HEK293 (cell line): ENCODE data around the gene S1PR2.

Source experiments
- GLIS1 ChIP-seq: fragments of 450-650 bp; formaldehyde crosslinking; IDR thresholded peaks from 2 replicates; pipeline ENCODE4 v1.5.1; 2016; ENCODE audit warnings: missing biosample characterization, missing genetic modification characterization
- GLIS2 ChIP-seq: fragments of 450-650 bp; formaldehyde crosslinking; IDR thresholded peaks from 2 replicates; pipeline ENCODE4 v1.5.1; 2016; ENCODE audit warnings: missing biosample characterization, missing genetic modification characterization
- HOXD13 ChIP-seq: sonication (generic); formaldehyde crosslinking; IDR thresholded peaks from 2 replicates; pipeline ENCODE4 v1.8.0; 2022; ENCODE audit warnings: missing genetic modification reagents, borderline replicate concordance
- SP7 ChIP-seq: fragments of 450-650 bp; formaldehyde crosslinking; IDR thresholded peaks from 2 replicates; pipeline ENCODE4 v1.5.1; 2016; ENCODE audit warnings: missing biosample characterization, missing genetic modification characterization
- ZBTB21 ChIP-seq: fragments of 450-650 bp; formaldehyde crosslinking; IDR thresholded peaks from 2 replicates; pipeline ENCODE4 v1.5.1; 2017; ENCODE audit warnings: missing biosample characterization, missing genetic modification characterization
- ZBTB6 ChIP-seq: fragments of 450-650 bp; formaldehyde crosslinking; IDR thresholded peaks from 2 replicates; pipeline ENCODE4 v1.5.1; 2017; ENCODE audit warnings: missing biosample characterization, missing genetic modification characterization
- ZFP3 ChIP-seq: fragments of 450-650 bp; formaldehyde crosslinking; IDR thresholded peaks from 2 replicates; pipeline ENCODE4 v1.5.1; 2016; ENCODE audit warnings: low read depth, missing biosample characterization, missing genetic modification characterization
- ZNF10 ChIP-seq: fragments of 450-650 bp; formaldehyde crosslinking; IDR thresholded peaks from 2 replicates; pipeline ENCODE4 v1.5.1; 2017; ENCODE audit warnings: missing biosample characterization, missing genetic modification characterization
- ZNF138 ChIP-seq: fragments of 450-650 bp; formaldehyde crosslinking; IDR thresholded peaks from 2 replicates; pipeline ENCODE4 v1.5.1; 2016; ENCODE audit warnings: missing biosample characterization, missing genetic modification characterization, borderline replicate concordance
- ZNF140 ChIP-seq: fragments of 450-650 bp; formaldehyde crosslinking; IDR thresholded peaks from 2 replicates; pipeline ENCODE4 v1.5.1; 2016; ENCODE audit warnings: missing biosample characterization, missing genetic modification characterization
- ZNF146 ChIP-seq: fragments of 450-650 bp; formaldehyde crosslinking; IDR thresholded peaks from 2 replicates; pipeline ENCODE4 v1.5.1; 2016; ENCODE audit warnings: missing biosample characterization, missing genetic modification characterization
- ZNF169 ChIP-seq: fragments of 450-650 bp; formaldehyde crosslinking; IDR thresholded peaks from 2 replicates; pipeline ENCODE4 v1.5.1; 2016; ENCODE audit warnings: missing biosample characterization, missing genetic modification characterization
- ZNF18 ChIP-seq: fragments of 450-650 bp; formaldehyde crosslinking; IDR thresholded peaks from 2 replicates; pipeline ENCODE4 v1.5.1; 2016; ENCODE audit warnings: missing biosample characterization, missing genetic modification characterization
- ZNF335 ChIP-seq: fragments of 450-650 bp; formaldehyde crosslinking; conservative IDR thresholded peaks from 2 replicates; pipeline ENCODE4 v1.5.1; 2016; ENCODE audit warnings: missing biosample characterization, missing genetic modification characterization
- ZNF433 ChIP-seq: fragments of 450-650 bp; formaldehyde crosslinking; IDR thresholded peaks from 2 replicates; pipeline ENCODE4 v1.5.1; 2016; ENCODE audit warnings: missing biosample characterization, missing genetic modification characterization, low read depth
- ZNF544 ChIP-seq: fragments of 450-650 bp; formaldehyde crosslinking; IDR thresholded peaks from 2 replicates; pipeline ENCODE4 v1.5.0; 2017; ENCODE audit warnings: missing biosample characterization, missing genetic modification characterization
- ZNF600 ChIP-seq: fragments of 450-650 bp; formaldehyde crosslinking; IDR thresholded peaks from 2 replicates; pipeline ENCODE4 v1.5.1; 2016; ENCODE audit warnings: missing biosample characterization, missing genetic modification characterization
- ZNF639 ChIP-seq: fragments of 450-650 bp; formaldehyde crosslinking; IDR thresholded peaks from 2 replicates; pipeline ENCODE4 v1.5.1; 2016; ENCODE audit warnings: missing biosample characterization, missing genetic modification characterization
- ZNF645 ChIP-seq: fragments of 450-650 bp; formaldehyde crosslinking; IDR thresholded peaks from 2 replicates; pipeline ENCODE4; 2016; ENCODE audit warnings: missing biosample characterization, missing genetic modification characterization
- ZNF670 ChIP-seq: fragments of 450-650 bp; formaldehyde crosslinking; IDR thresholded peaks from 2 replicates; pipeline ENCODE4 v1.5.1; 2016; ENCODE audit warnings: missing biosample characterization, missing genetic modification characterization, low read depth
- ZNF692 ChIP-seq: fragments of 450-650 bp; formaldehyde crosslinking; IDR thresholded peaks from 2 replicates; pipeline ENCODE4 v1.5.1; 2016; ENCODE audit warnings: missing biosample characterization, missing genetic modification characterization
- ZNF76 ChIP-seq: fragments of 450-650 bp; formaldehyde crosslinking; IDR thresholded peaks from 2 replicates; pipeline ENCODE4; 2016; ENCODE audit warnings: low read depth, missing biosample characterization, missing genetic modification characterization, borderline replicate concordance
- ZNF768 ChIP-seq: fragments of 450-650 bp; formaldehyde crosslinking; IDR thresholded peaks from 2 replicates; pipeline ENCODE4 v1.5.1; 2018; ENCODE audit warnings: missing biosample characterization, mild to moderate bottlenecking, missing genetic modification characterization
- ZNF776 ChIP-seq: fragments of 450-650 bp; formaldehyde crosslinking; IDR thresholded peaks from 2 replicates; pipeline ENCODE4 v1.5.0; 2017; ENCODE audit warnings: missing biosample characterization, missing genetic modification characterization, borderline replicate concordance
- ZNF791 ChIP-seq: fragments of 450-650 bp; formaldehyde crosslinking; IDR thresholded peaks from 2 replicates; pipeline ENCODE4 v1.5.1; 2016; ENCODE audit warnings: missing biosample characterization, missing genetic modification characterization
- ZNF792 ChIP-seq: fragments of 450-650 bp; formaldehyde crosslinking; IDR thresholded peaks from 2 replicates; pipeline ENCODE4 v1.5.1; 2016; ENCODE audit warnings: missing biosample characterization, missing genetic modification characterization
- TF ChIP-seq, protein P1 (sequence below): fragments of 450-650 bp; formaldehyde crosslinking; IDR thresholded peaks from 2 replicates; pipeline ENCODE4 v1.5.1; 2016; ENCODE audit warnings: missing biosample characterization, missing genetic modification characterization, borderline replicate concordance

S1PR2 gene

DNA sequence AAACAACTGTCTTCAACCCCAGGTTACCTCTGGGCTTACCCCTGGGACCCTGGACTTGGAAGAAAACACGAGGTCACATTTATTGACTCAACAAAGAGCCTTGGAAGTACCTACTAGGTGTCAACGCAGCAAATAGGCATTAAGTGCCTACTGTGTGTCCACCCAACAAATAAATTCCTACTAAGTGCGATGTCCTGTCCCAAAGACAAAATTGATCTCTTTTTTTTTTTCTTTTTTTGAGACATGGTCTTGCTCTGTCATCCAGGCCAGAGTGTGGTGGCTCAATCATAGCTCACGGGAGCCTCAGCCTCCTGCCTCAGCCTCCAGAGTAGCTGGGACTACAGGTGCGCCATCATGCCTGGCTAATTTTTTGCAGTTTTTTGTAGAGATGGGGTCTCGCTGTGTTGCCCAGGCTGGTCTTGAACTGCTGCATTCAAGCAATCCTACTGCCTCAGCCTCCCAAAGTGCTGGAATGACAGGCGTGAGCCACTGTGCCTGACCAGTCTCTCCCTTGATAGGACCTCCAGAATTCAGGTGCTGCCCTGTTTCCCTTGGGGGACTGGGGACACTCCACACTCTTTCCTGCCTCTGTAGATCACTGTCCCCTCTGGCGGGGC, 589 bp upstream of the S1PR2 start (continued):
- no peak for TF ChIP-seq GLIS1 (tag by site-specific recombination)
- TF ChIP-seq ZNF169 (tag by site-specific recombination): no peak
- TF ChIP-seq ZFP3 (tag by site-specific recombination): no peak
- TF ChIP-seq, protein P1, sequence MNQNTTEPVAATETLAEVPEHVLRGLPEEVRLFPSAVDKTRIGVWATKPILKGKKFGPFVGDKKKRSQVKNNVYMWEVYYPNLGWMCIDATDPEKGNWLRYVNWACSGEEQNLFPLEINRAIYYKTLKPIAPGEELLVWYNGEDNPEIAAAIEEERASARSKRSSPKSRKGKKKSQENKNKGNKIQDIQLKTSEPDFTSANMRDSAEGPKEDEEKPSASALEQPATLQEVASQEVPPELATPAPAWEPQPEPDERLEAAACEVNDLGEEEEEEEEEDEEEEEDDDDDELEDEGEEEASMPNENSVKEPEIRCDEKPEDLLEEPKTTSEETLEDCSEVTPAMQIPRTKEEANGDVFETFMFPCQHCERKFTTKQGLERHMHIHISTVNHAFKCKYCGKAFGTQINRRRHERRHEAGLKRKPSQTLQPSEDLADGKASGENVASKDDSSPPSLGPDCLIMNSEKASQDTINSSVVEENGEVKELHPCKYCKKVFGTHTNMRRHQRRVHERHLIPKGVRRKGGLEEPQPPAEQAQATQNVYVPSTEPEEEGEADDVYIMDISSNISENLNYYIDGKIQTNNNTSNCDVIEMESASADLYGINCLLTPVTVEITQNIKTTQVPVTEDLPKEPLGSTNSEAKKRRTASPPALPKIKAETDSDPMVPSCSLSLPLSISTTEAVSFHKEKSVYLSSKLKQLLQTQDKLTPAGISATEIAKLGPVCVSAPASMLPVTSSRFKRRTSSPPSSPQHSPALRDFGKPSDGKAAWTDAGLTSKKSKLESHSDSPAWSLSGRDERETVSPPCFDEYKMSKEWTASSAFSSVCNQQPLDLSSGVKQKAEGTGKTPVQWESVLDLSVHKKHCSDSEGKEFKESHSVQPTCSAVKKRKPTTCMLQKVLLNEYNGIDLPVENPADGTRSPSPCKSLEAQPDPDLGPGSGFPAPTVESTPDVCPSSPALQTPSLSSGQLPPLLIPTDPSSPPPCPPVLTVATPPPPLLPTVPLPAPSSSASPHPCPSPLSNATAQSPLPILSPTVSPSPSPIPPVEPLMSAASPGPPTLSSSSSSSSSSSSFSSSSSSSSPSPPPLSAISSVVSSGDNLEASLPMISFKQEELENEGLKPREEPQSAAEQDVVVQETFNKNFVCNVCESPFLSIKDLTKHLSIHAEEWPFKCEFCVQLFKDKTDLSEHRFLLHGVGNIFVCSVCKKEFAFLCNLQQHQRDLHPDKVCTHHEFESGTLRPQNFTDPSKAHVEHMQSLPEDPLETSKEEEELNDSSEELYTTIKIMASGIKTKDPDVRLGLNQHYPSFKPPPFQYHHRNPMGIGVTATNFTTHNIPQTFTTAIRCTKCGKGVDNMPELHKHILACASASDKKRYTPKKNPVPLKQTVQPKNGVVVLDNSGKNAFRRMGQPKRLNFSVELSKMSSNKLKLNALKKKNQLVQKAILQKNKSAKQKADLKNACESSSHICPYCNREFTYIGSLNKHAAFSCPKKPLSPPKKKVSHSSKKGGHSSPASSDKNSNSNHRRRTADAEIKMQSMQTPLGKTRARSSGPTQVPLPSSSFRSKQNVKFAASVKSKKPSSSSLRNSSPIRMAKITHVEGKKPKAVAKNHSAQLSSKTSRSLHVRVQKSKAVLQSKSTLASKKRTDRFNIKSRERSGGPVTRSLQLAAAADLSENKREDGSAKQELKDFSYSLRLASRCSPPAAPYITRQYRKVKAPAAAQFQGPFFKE (tag by site-specific recombination): no peak
- no peak for TF ChIP-seq ZNF18 (tag by site-specific recombination)
- TF ChIP-seq ZNF792 (tag by site-specific recombination): no peak
- TF ChIP-seq HOXD13 (CRISPR knock-in tag): no peak
- TF ChIP-seq ZNF670: no peak
- TF ChIP-seq ZNF140 (tag by site-specific recombination): no peak
- peak; percentile 93 for TF ChIP-seq ZBTB6 (tag by site-specific recombination)
- TF ChIP-seq ZNF76 (tag by site-specific recombination): no peak
- no peak for TF ChIP-seq ZNF600 (tag by site-specific recombination)
- TF ChIP-seq ZNF544 (tag by site-specific recombination): no peak
- TF ChIP-seq ZBTB21: peak; percentile 89; the same call in 1 of the 2 replicates
- TF ChIP-seq GLIS2: no peak
- no peak for TF ChIP-seq SP7 (tag by site-specific recombination)
- TF ChIP-seq ZNF335 (tag by site-specific recombination): no peak
- TF ChIP-seq ZNF639 (tag by site-specific recombination): no peak
- TF ChIP-seq ZNF138 (tag by site-specific recombination): no peak
- TF ChIP-seq ZNF10: no peak
- TF ChIP-seq ZNF645 (tag by site-specific recombination): no peak
- TF ChIP-seq ZNF146 (tag by site-specific recombination): no peak
- TF ChIP-seq ZNF776: no peak
- no peak for TF ChIP-seq ZNF433 (tag by site-specific recombination)
- TF ChIP-seq ZNF791 (tag by site-specific recombination): no peak
- no peak for TF ChIP-seq ZNF692 (tag by site-specific recombination)
- TF ChIP-seq ZNF768 (tag by site-specific recombination): no peak
